H9 (cell line): Measurements from ENCODE around the gene DOLPP1. TPM values are rescaled to one million over a fixed set of nuclear protein-coding genes. Genes with fewer than 3 reads are reported as not detected.

Source experiments
- DNase-seq: peaks from one replicate; pipeline ENCODE4 v3.0.0-alpha.2; 2017
- H2AFZ ChIP-seq: one replicate; pipeline ENCODE4 v1.6.1; 2013; ENCODE audit warnings: mild to moderate bottlenecking, low read length, control low read depth, moderate library complexity
- H2AK5ac ChIP-seq: 2 replicates; pipeline ENCODE4 v1.6.1; 2013; ENCODE audit warnings: low read length, control low read depth, mixed read lengths; ENCODE audit not compliant: insufficient read length
- H2BK120ac ChIP-seq: one replicate; pipeline ENCODE4 v1.6.1; 2013; ENCODE audit warnings: low read depth, mild to moderate bottlenecking, low read length, control low read depth, inconsistent platforms; ENCODE audit not compliant: poor library complexity, severe bottlenecking
- H2BK12ac ChIP-seq: 2 replicates; pipeline ENCODE4 v1.6.1; 2013; ENCODE audit warnings: low read length, control low read depth, mixed read lengths, low read depth; ENCODE audit not compliant: insufficient read length
- H2BK15ac ChIP-seq: 2 replicates; pipeline ENCODE4 v1.6.1; 2013; ENCODE audit warnings: low read depth, low read length, control low read depth
- H2BK20ac ChIP-seq: one replicate; pipeline ENCODE4 v1.6.1; 2013; ENCODE audit warnings: low read depth, mild to moderate bottlenecking, low read length, control low read depth, inconsistent platforms; ENCODE audit not compliant: poor library complexity, severe bottlenecking
- H2BK5ac ChIP-seq: 2 replicates; pipeline ENCODE4 v1.6.1; 2013; ENCODE audit warnings: low read length, control low read depth, mixed read lengths; ENCODE audit not compliant: insufficient read length
- H3K14ac ChIP-seq: 2 replicates; pipeline ENCODE4 v1.6.1; 2013; ENCODE audit warnings: low read length, control low read depth; ENCODE audit not compliant: insufficient read depth
- H3K18ac ChIP-seq: 2 replicates; pipeline ENCODE4 v1.6.1; 2013; ENCODE audit warnings: low read depth, mild to moderate bottlenecking, mixed read lengths, low read length, control low read depth; ENCODE audit not compliant: insufficient read length
- H3K23ac ChIP-seq: 2 replicates; pipeline ENCODE4 v1.6.1; 2013; ENCODE audit warnings: low read length, control low read depth, mixed read lengths, low read depth; ENCODE audit not compliant: insufficient read length
- H3K23me2 ChIP-seq: 2 replicates; pipeline ENCODE4 v1.6.1; 2013; ENCODE audit warnings: low read depth, mild to moderate bottlenecking, mixed read lengths, low read length, control low read depth; ENCODE audit not compliant: insufficient read length, poor library complexity, severe bottlenecking
- H3K27ac ChIP-seq: 2 replicates; pipeline ENCODE4 v1.5.1; 2013; ENCODE audit warnings: low read length, control low read depth, mixed read lengths, low read depth; ENCODE audit not compliant: insufficient read length
- H3K27me3 ChIP-seq: 2 replicates; pipeline ENCODE4 v1.6.1; 2013; ENCODE audit warnings: low read length, control low read depth, inconsistent platforms; ENCODE audit not compliant: insufficient read depth
- H3K4ac ChIP-seq: 2 replicates; pipeline ENCODE4 v1.6.1; 2013; ENCODE audit warnings: low read depth, mild to moderate bottlenecking, control low read depth, inconsistent platforms, low read length, moderate library complexity
- H3K4me1 ChIP-seq: 2 replicates; pipeline ENCODE4 v1.6.1; 2013; ENCODE audit warnings: low read length, control low read depth, inconsistent platforms; ENCODE audit not compliant: insufficient read depth
- H3K4me2 ChIP-seq: 2 replicates; pipeline ENCODE4 v1.6.1; 2013; ENCODE audit warnings: low read length, control low read depth, mixed read lengths; ENCODE audit not compliant: insufficient read length, insufficient read depth
- H3K56ac ChIP-seq: 2 replicates; pipeline ENCODE4 v1.6.1; 2013; ENCODE audit warnings: low read depth, mild to moderate bottlenecking, mixed read lengths, low read length, control low read depth; ENCODE audit not compliant: insufficient read length
- H3K79me1 ChIP-seq: 2 replicates; pipeline ENCODE4 v1.6.1; 2013; ENCODE audit warnings: low read depth, mild to moderate bottlenecking, moderate library complexity, low read length, control low read depth, inconsistent platforms; ENCODE audit not compliant: insufficient read depth, poor library complexity, severe bottlenecking
- H3K79me2 ChIP-seq: 2 replicates; pipeline ENCODE4 v1.6.1; 2013; ENCODE audit warnings: low read length, control low read depth, inconsistent platforms; ENCODE audit not compliant: insufficient read depth
- H3K9ac ChIP-seq: 2 replicates; pipeline ENCODE4 v1.6.1; 2013; ENCODE audit warnings: low read length, control low read depth, mixed read lengths; ENCODE audit not compliant: insufficient read length; ENCODE audit errors: extremely low read depth
- H3K9me3 ChIP-seq: one replicate; pipeline ENCODE4 v1.6.1; 2013; ENCODE audit warnings: low read depth, low read length, inconsistent platforms; ENCODE audit not compliant: control insufficient read depth
- H3T11ph ChIP-seq: one replicate; pipeline ENCODE4 v1.6.1; 2013; ENCODE audit warnings: mild to moderate bottlenecking, low read length, control low read depth, inconsistent platforms
- H4K20me1 ChIP-seq: one replicate; pipeline ENCODE4 v1.6.1; 2013; ENCODE audit not compliant: control insufficient read depth, insufficient read length, insufficient read depth
- H4K5ac ChIP-seq: 2 replicates; pipeline ENCODE4 v1.6.1; 2013; ENCODE audit warnings: low read depth, mild to moderate bottlenecking, mixed read lengths, low read length, control low read depth; ENCODE audit not compliant: insufficient read length
- H4K8ac ChIP-seq: replicated peaks from 2 replicates; pipeline ENCODE4 v1.6.1; 2013; ENCODE audit warnings: low read length, control low read depth, mixed read lengths, low read depth; ENCODE audit not compliant: insufficient read length
- H4K91ac ChIP-seq: 2 replicates; pipeline ENCODE4 v1.6.1; 2013; ENCODE audit warnings: low read depth, mild to moderate bottlenecking, moderate library complexity, mixed read lengths, low read length, control low read depth; ENCODE audit not compliant: insufficient read length
- H3K27ac Mint-ChIP-seq, 3 experiments: 2 replicates in 2 of 3; 3 replicates in 1 of 3; pipeline ENCODE4 v1.8.0; 2020 to 2021; ENCODE audit warnings: mixed read lengths in 3 of 3, mild to moderate bottlenecking in 1 of 3, moderate library complexity in 1 of 3
- H3K27me3 Mint-ChIP-seq: 2 replicates; pipeline ENCODE4 v1.8.0; 2021; ENCODE audit warnings: low read depth, mild to moderate bottlenecking, moderate library complexity, mixed read lengths
- H3K36me3 Mint-ChIP-seq, 3 experiments: 2 replicates in 2 of 3; 3 replicates in 1 of 3; pipeline ENCODE4 v1.8.0; 2020 to 2021; ENCODE audit warnings: low read depth in 3 of 3, mixed read lengths in 3 of 3; ENCODE audit not compliant: insufficient read depth in 1 of 3
- H3K4me1 Mint-ChIP-seq, 2 experiments: 2 replicates each; pipeline ENCODE4 v1.8.0; 2020; ENCODE audit warnings: mixed read lengths in 2 of 2
- H3K4me3 Mint-ChIP-seq, 2 experiments: 2 replicates in 1 of 2; 3 replicates in 1 of 2; pipeline ENCODE4 v1.8.0; 2020 to 2021; ENCODE audit warnings: mild to moderate bottlenecking in 2 of 2, mixed read lengths in 2 of 2, moderate library complexity in 1 of 2
- H3K9me3 Mint-ChIP-seq, 2 experiments: 2 replicates in 1 of 2; 3 replicates in 1 of 2; pipeline ENCODE4 v1.8.0; 2020; ENCODE audit warnings: mild to moderate bottlenecking in 2 of 2, mixed read lengths in 2 of 2, moderate library complexity in 1 of 2
- WGBS: extraction: QIAGEN DNeasy Blood & Tissue Kit; methylation state at CpG from one replicate; pipeline ENCODE4 v1.1.7; 2013; ENCODE audit warnings: missing lambda C conversion rate, low lambda C conversion rate, mixed read lengths; ENCODE audit not compliant: insufficient read length; ENCODE audit errors: extremely low coverage; 5-methylcytosine and 5-hydroxymethylcytosine counted together
- total RNA-seq: library from RNA; stranded (reverse); gene quantifications from 2 replicates; pipeline ENCODE4 v1.2.1, GENCODE V29; 2021
- TF ChIP-seq, protein P1 (sequence below): fragments of 200-600 bp; sonication (generic); conservative IDR thresholded peaks from 3 replicates; pipeline ENCODE4 v1.8.0; 2021; ENCODE audit warnings: antibody characterized with exemption, mild to moderate bottlenecking

DOLPP1 gene
- total RNA-seq, 1 experiment from 2014 or later = 42.6 TPM

DNA sequence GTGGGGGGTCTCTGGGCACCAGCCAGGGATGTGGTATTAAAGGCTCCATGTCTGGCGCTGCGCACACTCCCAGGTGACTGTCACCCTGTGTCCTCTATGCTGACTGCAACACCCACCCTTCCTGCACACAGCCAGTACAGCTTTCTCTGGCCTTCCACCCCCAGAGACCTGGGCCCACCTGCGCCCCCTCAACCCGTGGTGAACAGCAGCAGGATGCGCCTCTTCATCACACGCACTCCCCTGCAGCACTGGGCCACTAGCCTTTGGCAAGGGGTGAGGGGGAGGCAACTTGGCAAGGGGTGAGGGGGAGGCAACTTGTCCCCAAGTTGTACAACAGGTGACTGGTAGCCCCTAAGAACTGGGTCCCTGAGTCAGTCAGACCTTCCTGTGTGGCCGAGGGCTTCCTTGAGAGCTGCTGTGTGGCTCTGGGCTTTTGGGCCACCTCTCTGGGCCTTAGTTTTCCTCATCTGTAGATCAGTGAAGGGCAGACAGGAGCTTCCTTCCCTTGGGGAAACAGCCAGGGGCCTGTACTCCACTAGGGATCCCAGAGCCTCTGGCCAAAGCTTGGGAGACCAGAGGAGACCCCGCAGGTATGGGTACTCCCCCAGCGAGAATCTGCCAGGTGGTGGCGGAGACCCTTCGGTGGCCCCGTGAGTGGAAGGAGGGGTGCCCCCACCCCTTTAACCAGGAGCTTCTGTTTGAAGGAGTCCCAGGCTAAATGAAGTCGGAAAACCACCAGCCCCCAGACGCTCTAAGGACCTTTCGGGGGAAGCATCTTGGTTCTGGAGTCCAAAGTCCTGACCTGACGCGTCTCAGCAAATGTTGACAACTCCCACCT lies 25.2 kb downstream of the DOLPP1 start:
- H2BK20ac ChIP-seq = no peak overlapping the region
- H3K27ac Mint-ChIP-seq = no peak overlapping the region; a peak in 1 of 7 replicates
- H3K36me3 Mint-ChIP-seq = peaks cover 0 to 4% (median 0%) of the 10 kb centered on the region in 3 experiments; a peak in 2 of 7 replicates
- no CpG with 5 or more reads among the region's 17 CpGs for WGBS
- no peaks in the 10 kb centered on the region for H3K9me3 ChIP-seq
- no peak overlapping the region for H2AFZ ChIP-seq
- no peak overlapping the region for H4K5ac ChIP-seq
- no peak overlapping the region for H4K8ac ChIP-seq
- no peak overlapping the region for H3K4ac ChIP-seq
- no peak for DNase-seq
- H2BK12ac ChIP-seq = no peak overlapping the region
- no peaks in the 10 kb centered on the region for H3K79me1 ChIP-seq
- H3K9me3 Mint-ChIP-seq = no peaks in the 10 kb centered on the region
- no peak overlapping the region for H3K4me3 Mint-ChIP-seq
- peaks cover 37% of the 10 kb centered on the region for H3K27me3 Mint-ChIP-seq
- no peaks in the 10 kb centered on the region for H3K79me2 ChIP-seq
- no peak overlapping the region for H3K9ac ChIP-seq
- no peak overlapping the region for H3K18ac ChIP-seq
- H3K27me3 ChIP-seq = no peaks in the 10 kb centered on the region; the same call in 1 of the 2 replicates
- no peak overlapping the region for H3K56ac ChIP-seq
- no peak overlapping the region for H2BK15ac ChIP-seq
- H3K4me1 Mint-ChIP-seq = peaks cover 10 to 18% of the 10 kb centered on the region in 2 experiments
- H4K91ac ChIP-seq = no peak overlapping the region
- no peak overlapping the region for H3K23ac ChIP-seq
- H2BK120ac ChIP-seq = no peak overlapping the region
- H3K23me2 ChIP-seq = peaks cover 8% of the 10 kb centered on the region
- H2AK5ac ChIP-seq = no peak overlapping the region
- H3K14ac ChIP-seq = no peak overlapping the region
- H3K4me2 ChIP-seq = no peak overlapping the region
- no peak overlapping the region for H3T11ph ChIP-seq
- TF ChIP-seq, protein P1, sequence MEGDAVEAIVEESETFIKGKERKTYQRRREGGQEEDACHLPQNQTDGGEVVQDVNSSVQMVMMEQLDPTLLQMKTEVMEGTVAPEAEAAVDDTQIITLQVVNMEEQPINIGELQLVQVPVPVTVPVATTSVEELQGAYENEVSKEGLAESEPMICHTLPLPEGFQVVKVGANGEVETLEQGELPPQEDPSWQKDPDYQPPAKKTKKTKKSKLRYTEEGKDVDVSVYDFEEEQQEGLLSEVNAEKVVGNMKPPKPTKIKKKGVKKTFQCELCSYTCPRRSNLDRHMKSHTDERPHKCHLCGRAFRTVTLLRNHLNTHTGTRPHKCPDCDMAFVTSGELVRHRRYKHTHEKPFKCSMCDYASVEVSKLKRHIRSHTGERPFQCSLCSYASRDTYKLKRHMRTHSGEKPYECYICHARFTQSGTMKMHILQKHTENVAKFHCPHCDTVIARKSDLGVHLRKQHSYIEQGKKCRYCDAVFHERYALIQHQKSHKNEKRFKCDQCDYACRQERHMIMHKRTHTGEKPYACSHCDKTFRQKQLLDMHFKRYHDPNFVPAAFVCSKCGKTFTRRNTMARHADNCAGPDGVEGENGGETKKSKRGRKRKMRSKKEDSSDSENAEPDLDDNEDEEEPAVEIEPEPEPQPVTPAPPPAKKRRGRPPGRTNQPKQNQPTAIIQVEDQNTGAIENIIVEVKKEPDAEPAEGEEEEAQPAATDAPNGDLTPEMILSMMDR = no peak
- no peaks in the 10 kb centered on the region for H4K20me1 ChIP-seq
- H3K27ac ChIP-seq = no peak overlapping the region
- H2BK5ac ChIP-seq = no peak overlapping the region
- no peaks in the 10 kb centered on the region for H3K4me1 ChIP-seq
